ENCODE data around the gene DMXL1. TPM values are rescaled to one million over a fixed set of nuclear protein-coding genes. Genes with fewer than 3 reads are reported as not detected.

The DMXL1 gene
- polyA plus RNA-seq, 2 of the 4 experiments (the other 2 are of a cell fraction) = 8.4 to 28.8 TPM

DNA sequence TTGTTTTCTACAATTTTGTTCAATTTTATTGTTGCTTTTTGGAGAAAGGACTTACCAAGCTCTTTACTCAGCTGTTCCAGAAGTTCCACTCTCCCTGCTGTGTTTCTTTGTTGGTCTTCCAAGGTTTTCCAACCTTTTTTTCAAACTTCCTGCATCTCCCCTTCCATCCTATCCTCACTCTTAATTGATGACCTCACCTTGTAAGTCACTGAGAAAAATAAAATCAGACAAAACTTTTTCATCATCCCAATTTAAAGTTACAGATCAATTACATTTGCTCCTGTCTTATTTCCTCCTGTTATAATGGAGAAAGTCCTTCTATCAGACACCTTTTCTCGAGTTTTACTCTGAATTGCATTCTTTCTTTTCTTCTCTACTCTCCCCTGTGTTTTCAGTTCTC lies 121.1 kb downstream of the DMXL1 start:
- ChIA-PET CTCF (no interaction called here), POLR2A (no interaction called here)
- H3K27ac ChIP-seq = no peak overlapping the region
- TF ChIP-seq JUN (IDR thresholded peaks at IDR 0.05) (no peak), HOXA7 (CRISPR knock-in tag; IDR thresholded peaks at IDR 0.05) (no peak), RARB (CRISPR knock-in tag; IDR thresholded peaks at IDR 0.05) (no peak), TFCP2L1 (CRISPR knock-in tag; IDR thresholded peaks at IDR 0.05) (no peak), EHF (CRISPR knock-in tag; IDR thresholded peaks at IDR 0.05) (no peak), NFE2L2 (conservative IDR thresholded peaks at IDR 0.05; ENCODE audit: low read length) (no peak), CHD4 (IDR thresholded peaks at IDR 0.05; ENCODE audit: borderline replicate concordance) (no peak), FOSL2 (IDR thresholded peaks at IDR 0.05) (no peak), FOSL2 (CRISPR knock-in tag; IDR thresholded peaks at IDR 0.05) (no peak), ZNF302 (CRISPR knock-in tag; IDR thresholded peaks at IDR 0.05) (no peak), MAFK (IDR thresholded peaks at IDR 0.05; ENCODE audit: partially characterized antibody) (no peak), CHD2 (IDR thresholded peaks at IDR 0.05; ENCODE audit: low read length, partially characterized antibody) (no peak), RNF2 (IDR thresholded peaks at IDR 0.05; ENCODE audit: borderline replicate concordance, low read depth) (no peak), CEBPB (IDR thresholded peaks at IDR 0.05) (no peak), KDM1A (IDR thresholded peaks at IDR 0.05; ENCODE audit: low read depth) (no peak), SMC3 (IDR thresholded peaks at IDR 0.05) (no peak)
- TF ChIP-seq, protein P1, sequence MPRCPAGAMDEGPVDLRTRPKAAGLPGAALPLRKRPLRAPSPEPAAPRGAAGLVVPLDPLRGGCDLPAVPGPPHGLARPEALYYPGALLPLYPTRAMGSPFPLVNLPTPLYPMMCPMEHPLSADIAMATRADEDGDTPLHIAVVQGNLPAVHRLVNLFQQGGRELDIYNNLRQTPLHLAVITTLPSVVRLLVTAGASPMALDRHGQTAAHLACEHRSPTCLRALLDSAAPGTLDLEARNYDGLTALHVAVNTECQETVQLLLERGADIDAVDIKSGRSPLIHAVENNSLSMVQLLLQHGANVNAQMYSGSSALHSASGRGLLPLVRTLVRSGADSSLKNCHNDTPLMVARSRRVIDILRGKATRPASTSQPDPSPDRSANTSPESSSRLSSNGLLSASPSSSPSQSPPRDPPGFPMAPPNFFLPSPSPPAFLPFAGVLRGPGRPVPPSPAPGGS (IDR thresholded peaks at IDR 0.05) = no peak
- TF ChIP-seq, protein P2, sequence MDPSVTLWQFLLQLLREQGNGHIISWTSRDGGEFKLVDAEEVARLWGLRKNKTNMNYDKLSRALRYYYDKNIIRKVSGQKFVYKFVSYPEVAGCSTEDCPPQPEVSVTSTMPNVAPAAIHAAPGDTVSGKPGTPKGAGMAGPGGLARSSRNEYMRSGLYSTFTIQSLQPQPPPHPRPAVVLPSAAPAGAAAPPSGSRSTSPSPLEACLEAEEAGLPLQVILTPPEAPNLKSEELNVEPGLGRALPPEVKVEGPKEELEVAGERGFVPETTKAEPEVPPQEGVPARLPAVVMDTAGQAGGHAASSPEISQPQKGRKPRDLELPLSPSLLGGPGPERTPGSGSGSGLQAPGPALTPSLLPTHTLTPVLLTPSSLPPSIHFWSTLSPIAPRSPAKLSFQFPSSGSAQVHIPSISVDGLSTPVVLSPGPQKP (IDR thresholded peaks at IDR 0.05; ENCODE audit: low read depth, low read length) = no peak
- TF ChIP-seq, protein P3, sequence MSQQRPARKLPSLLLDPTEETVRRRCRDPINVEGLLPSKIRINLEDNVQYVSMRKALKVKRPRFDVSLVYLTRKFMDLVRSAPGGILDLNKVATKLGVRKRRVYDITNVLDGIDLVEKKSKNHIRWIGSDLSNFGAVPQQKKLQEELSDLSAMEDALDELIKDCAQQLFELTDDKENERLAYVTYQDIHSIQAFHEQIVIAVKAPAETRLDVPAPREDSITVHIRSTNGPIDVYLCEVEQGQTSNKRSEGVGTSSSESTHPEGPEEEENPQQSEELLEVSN (IDR thresholded peaks at IDR 0.05; ENCODE audit: borderline replicate concordance, low read depth) = no peak
- TF ChIP-seq, protein P4, sequence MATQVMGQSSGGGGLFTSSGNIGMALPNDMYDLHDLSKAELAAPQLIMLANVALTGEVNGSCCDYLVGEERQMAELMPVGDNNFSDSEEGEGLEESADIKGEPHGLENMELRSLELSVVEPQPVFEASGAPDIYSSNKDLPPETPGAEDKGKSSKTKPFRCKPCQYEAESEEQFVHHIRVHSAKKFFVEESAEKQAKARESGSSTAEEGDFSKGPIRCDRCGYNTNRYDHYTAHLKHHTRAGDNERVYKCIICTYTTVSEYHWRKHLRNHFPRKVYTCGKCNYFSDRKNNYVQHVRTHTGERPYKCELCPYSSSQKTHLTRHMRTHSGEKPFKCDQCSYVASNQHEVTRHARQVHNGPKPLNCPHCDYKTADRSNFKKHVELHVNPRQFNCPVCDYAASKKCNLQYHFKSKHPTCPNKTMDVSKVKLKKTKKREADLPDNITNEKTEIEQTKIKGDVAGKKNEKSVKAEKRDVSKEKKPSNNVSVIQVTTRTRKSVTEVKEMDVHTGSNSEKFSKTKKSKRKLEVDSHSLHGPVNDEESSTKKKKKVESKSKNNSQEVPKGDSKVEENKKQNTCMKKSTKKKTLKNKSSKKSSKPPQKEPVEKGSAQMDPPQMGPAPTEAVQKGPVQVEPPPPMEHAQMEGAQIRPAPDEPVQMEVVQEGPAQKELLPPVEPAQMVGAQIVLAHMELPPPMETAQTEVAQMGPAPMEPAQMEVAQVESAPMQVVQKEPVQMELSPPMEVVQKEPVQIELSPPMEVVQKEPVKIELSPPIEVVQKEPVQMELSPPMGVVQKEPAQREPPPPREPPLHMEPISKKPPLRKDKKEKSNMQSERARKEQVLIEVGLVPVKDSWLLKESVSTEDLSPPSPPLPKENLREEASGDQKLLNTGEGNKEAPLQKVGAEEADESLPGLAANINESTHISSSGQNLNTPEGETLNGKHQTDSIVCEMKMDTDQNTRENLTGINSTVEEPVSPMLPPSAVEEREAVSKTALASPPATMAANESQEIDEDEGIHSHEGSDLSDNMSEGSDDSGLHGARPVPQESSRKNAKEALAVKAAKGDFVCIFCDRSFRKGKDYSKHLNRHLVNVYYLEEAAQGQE (IDR thresholded peaks at IDR 0.05) = no peak
- TF ChIP-seq, protein P5, sequence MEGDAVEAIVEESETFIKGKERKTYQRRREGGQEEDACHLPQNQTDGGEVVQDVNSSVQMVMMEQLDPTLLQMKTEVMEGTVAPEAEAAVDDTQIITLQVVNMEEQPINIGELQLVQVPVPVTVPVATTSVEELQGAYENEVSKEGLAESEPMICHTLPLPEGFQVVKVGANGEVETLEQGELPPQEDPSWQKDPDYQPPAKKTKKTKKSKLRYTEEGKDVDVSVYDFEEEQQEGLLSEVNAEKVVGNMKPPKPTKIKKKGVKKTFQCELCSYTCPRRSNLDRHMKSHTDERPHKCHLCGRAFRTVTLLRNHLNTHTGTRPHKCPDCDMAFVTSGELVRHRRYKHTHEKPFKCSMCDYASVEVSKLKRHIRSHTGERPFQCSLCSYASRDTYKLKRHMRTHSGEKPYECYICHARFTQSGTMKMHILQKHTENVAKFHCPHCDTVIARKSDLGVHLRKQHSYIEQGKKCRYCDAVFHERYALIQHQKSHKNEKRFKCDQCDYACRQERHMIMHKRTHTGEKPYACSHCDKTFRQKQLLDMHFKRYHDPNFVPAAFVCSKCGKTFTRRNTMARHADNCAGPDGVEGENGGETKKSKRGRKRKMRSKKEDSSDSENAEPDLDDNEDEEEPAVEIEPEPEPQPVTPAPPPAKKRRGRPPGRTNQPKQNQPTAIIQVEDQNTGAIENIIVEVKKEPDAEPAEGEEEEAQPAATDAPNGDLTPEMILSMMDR (IDR thresholded peaks at IDR 0.05) = no peak
- no peaks in the 10 kb centered on the region for H3K9me3 ChIP-seq
- no peak for DNase-seq (ENCODE audit: low read depth in 1 of 2, low spot score in 1 of 2)
- no peak overlapping the region for H3K4me2 ChIP-seq
- ATAC-seq = no peak
- 55% methylated on average over 1 of the region's 1 CpG for WGBS (ENCODE audit: missing lambda C conversion rate)
- H3K4me1 ChIP-seq = no peaks in the 10 kb centered on the region
- FAIRE-seq = no peak
- no peak overlapping the region for H3K4me3 ChIP-seq

Measured in A549 (cell line).